Pons (tissue), 1 donor: Measurements from ENCODE around the gene GLIS1.

Experiments
- DNase-seq: peaks from one replicate; pipeline ENCODE4 v3.0.0-alpha.2; 2016; ENCODE audit warnings: low spot score

Gene GLIS1

DNA sequence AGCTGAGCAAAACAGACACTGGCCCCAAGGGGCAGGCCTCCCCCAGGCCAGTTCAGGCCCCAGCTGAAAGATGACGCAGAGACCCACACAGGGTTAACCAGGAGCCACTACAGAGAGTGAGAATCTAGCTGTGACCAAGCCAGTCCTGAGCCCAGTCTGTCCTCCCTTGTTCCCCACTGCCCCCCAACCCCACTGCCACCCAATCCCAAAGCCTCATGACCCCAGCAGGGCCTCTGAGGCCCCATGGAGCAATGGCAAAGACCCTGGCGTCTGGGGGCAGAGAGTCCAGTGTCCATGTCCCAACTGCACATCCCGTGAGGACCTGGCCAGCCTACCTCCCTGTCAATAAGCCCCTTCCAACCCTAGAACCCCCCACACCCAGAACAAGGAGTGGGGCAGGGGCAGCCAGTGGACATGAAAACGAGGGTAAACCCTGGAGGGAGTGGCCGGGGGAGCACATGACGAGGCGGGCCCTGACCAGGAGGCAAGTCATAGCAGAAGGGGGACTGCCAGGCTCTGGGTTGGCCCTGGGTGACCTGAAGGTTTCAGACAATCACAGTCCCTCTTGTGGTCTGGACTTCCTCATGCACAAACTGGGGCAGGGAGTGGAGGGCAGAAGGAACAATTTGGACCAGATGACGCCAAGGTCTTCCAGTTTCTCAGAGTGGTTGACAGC is 100.5 kb downstream of the GLIS1 start:
- DNase-seq = no peak

- DNase-seq = no peak
These were observed 101.2 kb downstream of the GLIS1 start for GRCh38 chr1:53637511-53638359.

DNA sequence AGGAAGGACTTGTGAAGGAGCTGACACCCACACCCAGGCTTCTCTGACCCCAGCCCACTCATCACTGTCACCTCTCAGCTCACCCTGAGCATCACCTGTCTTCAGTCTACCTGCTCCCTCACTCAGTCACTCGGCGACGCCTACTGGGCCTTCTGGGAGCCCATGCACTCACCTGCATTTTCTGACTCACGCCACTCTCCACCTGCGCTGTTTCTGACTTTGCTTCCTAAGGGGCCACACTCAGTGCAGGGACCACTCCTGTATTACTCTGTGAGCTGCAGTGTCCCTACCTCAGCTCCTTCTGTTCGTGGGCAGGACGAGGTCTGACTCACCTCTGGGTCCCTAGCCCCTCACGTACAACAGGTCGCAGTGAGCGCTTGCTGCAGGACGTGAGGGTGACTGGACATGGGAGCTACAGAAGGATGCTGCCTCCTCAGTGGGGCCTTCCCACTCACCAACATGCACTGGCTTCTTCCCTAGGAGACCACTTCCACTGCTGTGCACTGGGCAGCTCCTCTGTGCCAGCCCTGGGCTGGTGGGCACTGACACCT is 102.3 kb downstream of the GLIS1 start:
- DNase-seq = no peak

DNA sequence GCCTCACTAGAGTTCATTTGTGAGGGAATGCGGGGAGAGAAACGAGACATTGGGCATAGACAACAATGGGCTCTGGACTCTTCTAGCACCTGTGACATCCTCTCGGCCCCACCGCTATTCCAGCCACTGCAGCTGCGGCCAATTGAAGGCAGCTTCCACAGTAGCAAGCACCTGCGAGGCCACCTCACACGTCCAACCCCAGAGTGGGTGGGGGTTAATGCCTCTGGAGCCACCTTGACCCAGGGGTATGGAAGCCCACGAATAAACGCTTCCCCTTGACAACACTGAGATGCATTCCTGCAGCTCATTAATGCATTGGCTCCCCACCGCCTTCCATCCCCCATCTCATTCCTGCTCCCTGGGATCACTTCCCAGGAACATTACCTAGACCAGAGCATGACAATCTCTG is 104.4 kb downstream of the GLIS1 start:
- no peak for DNase-seq

- DNase-seq = no peak
These were observed 105.8 kb downstream of the GLIS1 start for GRCh38 chr1:53633073-53633704.

GRCh38 chr1:53631622-53632310 is 107.2 kb downstream of the GLIS1 start:
- DNase-seq = no peak

GRCh38 chr1:53629101-53629691 is 109.8 kb downstream of the GLIS1 start:
- DNase-seq = no peak

GRCh38 chr1:53628286-53628955 is 110.5 kb downstream of the GLIS1 start:
- DNase-seq = no peak

GRCh38 chr1:53627666-53628065 is 111.3 kb downstream of the GLIS1 start:
- no peak for DNase-seq

GRCh38 chr1:53627031-53627430 is 111.9 kb downstream of the GLIS1 start:
- no peak for DNase-seq

DNA sequence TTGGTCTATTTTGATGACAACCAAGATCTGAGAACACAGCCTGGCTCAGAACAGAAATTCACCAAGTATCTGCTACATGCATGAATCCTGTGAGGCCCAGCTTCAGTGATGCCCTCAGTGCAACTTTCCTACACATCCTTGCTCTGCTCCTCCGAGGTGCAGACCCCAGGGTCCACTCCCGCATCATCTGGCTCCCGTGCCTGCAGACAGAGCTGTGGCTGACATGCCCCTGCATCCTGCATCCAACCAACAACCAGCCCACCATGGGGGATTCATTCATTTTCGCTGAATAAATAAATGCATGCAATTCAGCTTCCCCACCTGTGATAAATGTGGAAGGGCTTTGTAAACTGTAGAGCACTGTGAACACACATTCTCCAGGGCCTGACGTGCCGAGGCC is 112.3 kb downstream of the GLIS1 start:
- DNase-seq = no peak

DNA sequence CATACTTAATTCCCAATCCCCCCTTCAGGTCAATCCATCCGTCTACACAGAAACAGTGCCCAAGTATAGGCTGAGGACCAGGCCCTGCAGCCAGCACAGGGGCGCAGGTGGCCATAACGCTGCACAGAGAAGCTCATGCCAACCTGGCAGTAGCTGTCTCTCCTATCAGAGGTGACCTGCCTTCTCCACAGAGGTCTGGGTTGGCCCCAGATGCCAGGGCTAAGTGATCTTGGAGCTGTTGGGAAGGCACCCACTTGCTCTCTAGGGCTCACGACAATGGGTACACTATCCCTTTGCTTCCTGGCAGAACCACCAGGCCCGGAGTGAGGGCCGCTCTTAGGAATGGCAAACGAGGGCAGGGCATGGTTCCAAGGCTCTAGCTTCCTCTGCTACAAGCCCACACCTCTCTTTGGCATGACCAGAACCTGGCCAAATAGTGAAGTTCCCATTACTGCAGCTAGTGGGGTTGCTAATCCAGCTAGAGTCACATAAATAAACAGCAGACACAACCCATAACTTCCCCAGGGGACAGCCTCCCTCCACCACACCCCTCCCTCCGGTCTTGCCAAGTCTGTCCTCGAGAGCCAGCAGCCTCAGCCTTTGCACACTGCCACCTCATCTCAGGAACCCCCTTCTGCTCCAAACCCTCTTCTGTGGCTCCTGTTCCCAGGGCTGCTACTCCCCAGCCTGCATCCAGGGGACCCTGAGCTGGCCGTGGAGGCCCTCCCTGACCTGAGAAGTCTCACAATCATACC is 113.0 kb downstream of the GLIS1 start:
- DNase-seq = no peak

GRCh38 chr1:53625049-53625448 is 113.9 kb downstream of the GLIS1 start:
- no peak for DNase-seq

DNA sequence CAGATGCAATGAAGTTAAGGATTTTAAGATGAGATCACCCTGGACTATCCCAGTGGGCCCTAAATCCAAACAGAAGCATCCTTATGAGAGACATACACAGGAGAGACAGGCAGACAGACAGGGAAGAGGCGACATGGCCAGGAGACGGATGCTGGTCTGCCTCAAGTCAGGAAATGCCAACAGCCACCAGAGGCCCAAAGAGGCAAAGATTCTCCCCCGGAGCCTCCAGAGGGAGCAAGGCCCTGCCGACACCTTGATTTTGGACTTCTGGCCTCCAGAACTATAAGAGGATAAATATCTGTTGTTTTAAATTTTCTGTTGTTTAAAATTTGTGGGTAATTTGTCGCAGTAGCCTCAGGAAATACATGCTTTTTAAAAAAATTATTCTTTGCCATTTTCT is 116.4 kb downstream of the GLIS1 start:
- DNase-seq = no peak

- no peak for DNase-seq
These were observed 117.8 kb downstream of the GLIS1 start for GRCh38 chr1:53621144-53621543.

- DNase-seq = peak; percentile 72
These were observed 118.7 kb downstream of the GLIS1 start for GRCh38 chr1:53620061-53620855.

GRCh38 chr1:53619367-53620060 is 119.5 kb downstream of the GLIS1 start:
- DNase-seq = no peak

DNA sequence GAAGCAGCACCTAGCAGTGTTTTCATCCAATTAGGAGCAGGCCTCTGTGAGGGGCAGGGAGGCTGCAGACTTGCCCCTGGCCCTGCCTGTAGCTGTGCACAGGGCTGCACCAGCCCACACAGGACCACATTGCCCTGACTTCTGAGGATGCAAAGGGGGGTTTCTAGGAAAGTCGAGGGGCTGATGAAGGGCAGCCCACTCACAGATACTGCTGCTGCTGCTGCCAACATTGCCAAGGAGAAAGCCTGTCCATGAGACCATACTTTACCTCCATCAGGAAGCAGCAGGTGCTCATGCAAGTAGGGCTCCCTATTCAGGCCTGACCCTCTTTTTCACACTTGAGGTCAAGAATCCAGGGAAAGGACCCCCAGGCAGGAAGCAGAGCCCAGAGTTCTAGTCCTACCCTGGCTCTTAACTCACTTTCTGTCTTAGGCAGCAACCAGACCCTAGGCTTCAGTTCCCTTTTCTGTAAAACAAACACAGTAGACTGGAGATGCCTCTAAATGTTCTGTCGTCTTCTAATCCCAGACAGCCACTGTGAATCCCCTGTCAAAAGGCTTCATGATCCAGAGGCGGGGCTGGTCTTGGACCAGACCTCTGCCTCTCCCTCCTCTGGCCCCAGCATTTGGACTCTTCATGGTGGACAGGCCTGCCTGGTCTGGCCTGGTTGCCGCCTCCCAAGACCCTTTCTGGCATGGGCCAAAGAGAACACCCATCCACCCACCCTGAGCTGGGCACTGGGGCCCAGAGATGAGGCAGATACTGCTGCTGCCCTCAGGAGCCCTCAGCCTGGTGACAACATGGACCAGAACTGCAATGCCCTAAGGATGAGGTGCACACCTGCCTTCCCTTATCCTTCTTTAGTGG is 120.2 kb downstream of the GLIS1 start:
- DNase-seq = no peak
